Stimulated activated CD4-positive, alpha-beta T cell treated with anti-CD3 and anti-CD28 coated beads, Interleukin-12 subunit alpha, Interleukin-12 subunit beta, amount 100 ng/mL, for 4 hours (primary cell): ENCODE data around the gene SPHK2.

Experiments
- DNase-seq: peaks from one replicate; pipeline ENCODE4 v3.0.0-alpha.2; 2020

Gene SPHK2

GRCh38 chr19:48603850-48604249 is 15.5 kb upstream of the SPHK2 start:
- DNase-seq: no peak

- DNase-seq: no peak
Measured at GRCh38 chr19:48606463-48607358, 12.6 kb upstream of the SPHK2 start, which contains the start of gene SPACA4. Gene SPACA4 (plus strand): TSS chr19:48606742. CDS start chr19:48606979, 237 bp downstream.

GRCh38 chr19:48607359-48607755 is 11.9 kb upstream of the SPHK2 start:
- no peak for DNase-seq

GRCh38 chr19:48608798-48609263 is 10.5 kb upstream of the SPHK2 start:
- DNase-seq: no peak

GRCh38 chr19:48609571-48610108 is 9.7 kb upstream of the SPHK2 start:
- DNase-seq: no peak

GRCh38 chr19:48611872-48612271 is 7.4 kb upstream of the SPHK2 start:
- DNase-seq: no peak

GRCh38 chr19:48613024-48613851 is 6.1 kb upstream of the SPHK2 start:
- DNase-seq: no peak

- no peak for DNase-seq
Measured at GRCh38 chr19:48613852-48614435, 5.4 kb upstream of the SPHK2 start.

- DNase-seq: peak; percentile 40
Measured at GRCh38 chr19:48614436-48615230, 4.7 kb upstream of the SPHK2 start, which contains the start of gene FAM83E. Gene FAM83E (minus strand): TSS chr19:48615076. CDS start chr19:48613372, 1,704 bp downstream.

- DNase-seq: no peak
Measured at GRCh38 chr19:48615231-48616040, 3.9 kb upstream of the SPHK2 start.

GRCh38 chr19:48616041-48616436 is 3.3 kb upstream of the SPHK2 start:
- no peak for DNase-seq

GRCh38 chr19:48616491-48617056 is 2.7 kb upstream of the SPHK2 start:
- no peak for DNase-seq

GRCh38 chr19:48617146-48617937 is 2.0 kb upstream of the SPHK2 start:
- no peak for DNase-seq

GRCh38 chr19:48618278-48618915 is 909 bp upstream of the SPHK2 start:
- DNase-seq: no peak

- DNase-seq: no peak
Measured at GRCh38 chr19:48619692-48620585, 633 bp downstream of the SPHK2 start.

- DNase-seq: no peak
Measured at GRCh38 chr19:48623556-48624066, 4.3 kb downstream of the SPHK2 start.

GRCh38 chr19:48624067-48624594 is 4.8 kb downstream of the SPHK2 start:
- DNase-seq: peak; percentile 98
